IPS-18a (cell line): Measurements from ENCODE around the gene KCNQ1OT1.

Experiments used
- H3K27ac ChIP-seq: one replicate; pipeline ENCODE4 v1.5.1; 2013; ENCODE audit warnings: low read length
- H3K27me3 ChIP-seq: one replicate; pipeline ENCODE4 v1.6.1; 2013; ENCODE audit warnings: mild to moderate bottlenecking, low read length; ENCODE audit not compliant: control insufficient read depth, insufficient read depth
- H3K36me3 ChIP-seq: one replicate; pipeline ENCODE4 v1.6.1; 2013; ENCODE audit warnings: low read depth, low read length; ENCODE audit not compliant: control insufficient read depth
- H3K4me1 ChIP-seq: one replicate; pipeline ENCODE4 v1.6.1; 2013; ENCODE audit warnings: low read depth, low read length; ENCODE audit not compliant: control insufficient read depth
- H3K4me3 ChIP-seq: one replicate; pipeline ENCODE4 v1.5.1; 2013; ENCODE audit warnings: low read length
- H3K9ac ChIP-seq: one replicate; pipeline ENCODE4 v1.6.1; 2013; ENCODE audit warnings: mild to moderate bottlenecking, low read length, moderate library complexity
- H3K9me3 ChIP-seq: one replicate; pipeline ENCODE4 v1.6.1; 2013; ENCODE audit warnings: low read depth, low read length; ENCODE audit not compliant: control insufficient read depth

The KCNQ1OT1 gene

DNA sequence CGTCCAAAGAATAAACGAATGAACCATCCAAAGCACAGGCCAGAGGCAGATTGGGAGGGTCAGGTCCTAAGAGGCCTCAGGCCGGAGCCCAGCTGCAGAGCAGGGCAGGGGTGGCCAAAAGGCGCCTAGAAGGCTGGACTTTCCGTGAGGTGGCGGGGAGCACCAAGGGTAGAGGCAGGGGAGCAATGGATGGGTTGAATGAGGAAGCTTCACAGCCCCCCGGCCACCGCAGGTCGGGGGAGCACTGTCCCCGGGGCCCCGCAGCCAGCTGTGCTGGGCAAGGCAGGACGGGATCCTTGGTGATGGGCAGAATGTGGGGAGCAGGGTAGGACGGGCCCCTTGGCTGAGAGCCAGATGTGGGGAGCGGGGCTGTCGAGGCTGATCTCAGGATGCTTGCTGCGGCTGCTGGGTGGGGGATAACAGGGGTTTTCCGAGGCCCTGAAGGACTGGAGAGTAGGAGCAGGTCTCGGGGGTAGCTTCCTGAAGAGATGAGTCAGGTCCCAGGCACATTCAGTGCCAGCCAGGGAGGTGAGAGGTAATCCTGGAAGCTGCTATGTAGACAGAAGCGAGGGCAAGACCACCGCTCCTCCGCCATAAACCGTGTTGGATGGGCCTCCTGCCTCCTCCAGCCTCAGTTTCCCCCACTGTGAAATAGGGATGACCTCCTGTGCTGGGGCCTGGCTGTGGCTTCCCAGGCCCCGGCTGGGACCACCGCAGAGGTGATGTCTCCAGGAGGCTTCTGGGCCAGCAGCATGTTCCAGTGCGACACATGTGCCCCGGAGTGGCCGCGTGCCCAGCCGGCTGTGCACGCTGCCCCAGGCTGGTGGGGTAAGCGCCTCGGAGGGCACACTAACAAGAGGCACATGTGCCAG, 34.6 kb upstream of the KCNQ1OT1 start:
- H3K4me1 ChIP-seq: no peaks in the 10 kb centered on the region
- peaks cover 52% of the 10 kb centered on the region for H3K27me3 ChIP-seq
- H3K9me3 ChIP-seq: no peaks in the 10 kb centered on the region
- no peak overlapping the region for H3K9ac ChIP-seq
- H3K27ac ChIP-seq: no peak overlapping the region
- H3K4me3 ChIP-seq: no peak overlapping the region
- H3K36me3 ChIP-seq: no peaks in the 10 kb centered on the region

DNA sequence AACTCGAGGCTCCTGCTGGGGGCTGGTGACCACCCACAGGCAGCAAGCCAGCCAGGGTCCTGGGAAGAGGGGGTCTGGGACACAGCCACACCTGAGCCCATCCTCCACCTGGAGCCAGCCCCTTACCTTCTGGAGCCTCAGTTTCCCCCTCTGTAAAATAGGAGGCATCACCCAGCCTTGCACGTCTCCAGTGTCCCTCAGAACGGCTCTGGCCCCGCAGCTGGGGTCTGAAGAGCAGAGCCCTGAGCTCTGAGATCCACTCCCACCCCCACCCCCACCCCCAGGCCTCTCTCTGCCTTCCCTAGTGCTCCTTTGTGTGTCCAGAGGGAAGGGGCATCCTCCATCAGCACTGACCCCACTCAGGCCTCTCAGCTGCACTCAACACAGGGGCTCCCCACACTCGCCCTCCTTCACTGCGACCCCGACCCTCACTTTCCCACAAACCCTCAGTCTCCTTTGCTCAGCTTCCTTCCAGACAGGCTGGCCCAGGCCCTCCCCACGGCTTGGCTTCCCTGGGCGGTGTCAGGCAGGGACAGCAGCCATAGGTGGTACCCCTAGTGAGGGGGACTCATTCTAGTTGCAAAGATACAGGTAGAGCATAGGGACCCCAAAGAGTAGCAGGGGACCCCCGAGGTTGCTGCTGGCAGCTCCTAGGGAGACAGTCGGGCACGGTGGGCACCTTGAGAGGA, 33.3 kb upstream of the KCNQ1OT1 start:
- no peak overlapping the region for H3K9ac ChIP-seq
- no peak overlapping the region for H3K4me3 ChIP-seq
- no peaks in the 10 kb centered on the region for H3K36me3 ChIP-seq
- H3K27me3 ChIP-seq: peaks cover 57% of the 10 kb centered on the region
- no peaks in the 10 kb centered on the region for H3K4me1 ChIP-seq
- H3K27ac ChIP-seq: no peak overlapping the region
- H3K9me3 ChIP-seq: no peaks in the 10 kb centered on the region

DNA sequence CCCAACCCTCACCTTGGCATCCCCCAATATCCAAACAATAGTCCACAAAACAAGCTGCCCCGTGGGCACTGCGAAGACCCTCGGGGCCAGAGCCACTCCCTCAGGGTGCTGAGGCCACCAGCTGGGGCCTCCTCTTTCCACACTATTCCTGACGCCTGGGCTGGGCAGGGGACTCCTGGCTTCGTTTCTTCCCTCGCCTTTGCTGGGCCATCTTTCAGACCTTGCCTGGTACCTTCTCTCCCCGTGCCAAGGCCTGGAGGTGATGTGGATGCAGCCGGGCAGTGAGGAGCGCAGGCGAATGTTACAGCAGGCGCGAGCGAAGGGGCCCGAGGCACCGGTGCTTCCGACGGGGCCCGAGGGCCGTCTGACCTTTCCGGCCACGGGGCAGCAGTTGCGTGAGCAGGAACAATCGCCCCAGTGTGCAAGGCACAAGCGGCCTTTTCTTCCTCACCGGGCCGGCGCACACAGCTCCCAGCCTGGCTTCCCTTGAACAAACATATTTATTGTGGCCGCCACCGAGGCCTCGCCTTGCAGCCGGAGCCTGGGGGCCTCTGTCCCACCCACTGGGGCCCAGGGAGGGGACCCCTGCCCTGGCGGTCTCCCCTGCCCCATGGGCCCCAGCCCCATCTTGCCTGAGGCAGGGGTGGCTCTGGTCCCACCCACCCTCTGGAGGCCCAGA, 32.6 kb upstream of the KCNQ1OT1 start:
- Histone ChIP-seq H3K27me3 (peaks cover 57% of the 10 kb centered on the region), H3K4me1 (no peaks in the 10 kb centered on the region), H3K9me3 (no peaks in the 10 kb centered on the region), H3K4me3 (no peak overlapping the region), H3K36me3 (no peaks in the 10 kb centered on the region), H3K27ac (no peak overlapping the region), H3K9ac (no peak overlapping the region)

DNA sequence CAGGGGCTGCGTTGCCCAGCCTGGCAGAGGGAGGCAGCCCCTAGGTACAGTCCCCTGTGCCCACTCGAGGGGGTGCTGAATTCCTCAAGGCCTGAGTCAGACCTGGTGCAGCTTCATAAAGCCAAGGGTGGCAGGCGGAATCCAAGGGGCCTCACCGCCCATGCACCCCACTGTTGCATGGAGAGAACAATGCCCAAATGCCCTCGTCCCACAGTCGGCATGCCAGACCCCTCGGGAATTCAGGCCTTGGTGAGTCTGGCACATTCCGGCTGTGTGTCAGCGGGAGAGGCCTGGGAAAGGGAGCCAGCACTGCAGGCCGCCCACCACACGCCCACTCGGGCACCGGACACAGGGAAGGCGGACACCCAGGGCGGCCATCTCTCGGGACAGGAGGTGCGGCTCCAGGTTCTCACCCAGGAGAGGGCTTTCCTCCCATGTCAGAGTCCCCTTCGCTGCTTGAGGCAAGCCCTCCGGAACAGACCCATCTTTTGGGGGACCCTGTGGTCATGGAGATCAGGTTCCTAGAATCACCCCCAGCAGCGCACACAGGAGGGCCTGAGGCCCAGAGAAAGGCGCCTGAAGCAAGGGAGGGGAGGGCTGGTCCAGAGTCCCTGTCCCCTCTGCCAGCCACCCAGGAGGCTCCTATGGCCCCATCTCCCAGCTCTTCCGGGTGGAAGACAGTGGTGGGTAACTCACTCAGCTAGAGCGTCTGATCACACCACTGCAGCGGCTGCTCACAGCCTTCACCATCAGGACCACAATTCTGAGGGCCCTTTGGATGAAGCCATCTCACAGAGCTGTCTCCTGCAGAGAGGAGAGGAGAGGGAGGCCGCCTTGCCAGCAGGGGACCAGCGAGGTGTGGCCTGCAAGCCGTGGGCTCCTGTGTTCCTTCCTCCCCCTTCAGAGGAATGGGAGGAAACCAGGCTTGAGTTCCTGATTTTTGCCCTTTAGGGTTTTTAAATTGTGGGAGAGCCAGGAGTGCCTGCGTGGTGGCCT, 31.6 kb upstream of the KCNQ1OT1 start:
- Histone ChIP-seq H3K27me3 (peaks cover 66% of the 10 kb centered on the region), H3K9me3 (no peaks in the 10 kb centered on the region), H3K36me3 (no peaks in the 10 kb centered on the region), H3K4me1 (no peaks in the 10 kb centered on the region), H3K4me3 (no peak overlapping the region), H3K27ac (no peak overlapping the region), H3K9ac (no peak overlapping the region)

DNA sequence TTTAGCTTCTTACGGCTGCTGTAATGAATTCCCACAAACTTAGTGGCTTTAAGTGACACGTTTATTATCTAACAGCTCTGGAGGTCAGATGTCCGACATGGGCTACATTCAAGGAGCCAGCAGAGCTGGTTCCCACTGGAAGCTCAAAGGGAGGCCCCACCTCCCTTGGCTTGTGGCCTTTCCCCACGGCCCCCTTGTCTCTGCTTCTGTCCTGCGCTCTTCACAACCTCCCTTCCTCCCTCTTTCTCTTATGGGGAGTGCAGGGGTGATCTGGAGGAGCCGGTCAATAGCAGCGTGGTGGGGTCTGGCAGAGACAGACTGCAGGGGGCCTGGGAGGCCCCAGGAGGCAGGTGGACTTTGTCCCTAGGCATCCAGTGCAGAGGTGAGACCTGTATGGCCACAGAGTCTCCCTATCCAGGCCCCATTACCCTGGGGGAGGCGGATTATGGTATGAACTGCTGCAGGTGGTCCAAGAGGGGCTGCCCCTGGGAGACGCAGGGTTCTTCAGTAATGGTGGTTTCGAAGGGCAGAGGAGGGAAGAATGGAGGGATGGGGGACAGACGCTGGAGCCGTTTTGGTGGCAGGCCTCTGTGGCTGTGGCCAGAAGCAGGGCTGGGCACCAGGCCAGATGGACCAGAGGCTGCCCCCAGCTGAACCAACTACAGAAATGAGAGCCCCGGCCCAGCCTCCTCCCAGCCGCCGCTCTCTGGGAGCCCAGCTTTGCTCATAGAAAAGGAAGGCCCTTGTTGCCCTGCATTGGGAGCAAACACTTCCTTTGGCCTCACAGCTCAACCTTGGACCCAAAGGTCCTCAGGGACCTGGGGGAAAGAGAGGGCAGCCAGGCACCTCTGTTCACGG, 30.7 kb upstream of the KCNQ1OT1 start:
- peaks cover 68% of the 10 kb centered on the region for H3K27me3 ChIP-seq
- no peaks in the 10 kb centered on the region for H3K4me1 ChIP-seq
- H3K36me3 ChIP-seq: no peaks in the 10 kb centered on the region
- H3K4me3 ChIP-seq: no peak overlapping the region
- no peak overlapping the region for H3K9ac ChIP-seq
- no peak overlapping the region for H3K27ac ChIP-seq
- no peaks in the 10 kb centered on the region for H3K9me3 ChIP-seq

DNA sequence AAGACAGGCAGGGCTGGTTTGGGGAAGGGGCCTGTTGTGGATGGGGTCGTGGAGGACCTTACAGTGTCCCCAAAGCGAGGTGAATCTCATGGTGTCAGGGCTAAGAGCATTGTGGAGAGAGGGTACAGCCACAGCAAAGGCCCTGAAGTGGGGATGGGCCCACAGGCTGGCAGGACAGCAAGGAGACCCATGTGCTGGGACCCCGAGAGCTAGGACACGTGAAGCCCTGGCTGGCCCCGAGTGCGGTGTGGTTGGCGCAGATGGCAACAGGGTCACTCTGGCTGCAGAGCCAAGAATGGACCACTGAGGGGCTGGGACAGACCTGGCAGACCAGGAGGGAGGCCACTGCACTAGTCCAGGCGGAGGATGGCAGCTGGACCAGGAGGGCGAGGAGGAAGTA, 30.0 kb upstream of the KCNQ1OT1 start:
- Histone ChIP-seq H3K4me3 (no peak overlapping the region), H3K36me3 (no peaks in the 10 kb centered on the region), H3K9ac (no peak overlapping the region), H3K27ac (no peak overlapping the region), H3K9me3 (no peaks in the 10 kb centered on the region), H3K4me1 (no peaks in the 10 kb centered on the region), H3K27me3 (peaks cover 69% of the 10 kb centered on the region)

DNA sequence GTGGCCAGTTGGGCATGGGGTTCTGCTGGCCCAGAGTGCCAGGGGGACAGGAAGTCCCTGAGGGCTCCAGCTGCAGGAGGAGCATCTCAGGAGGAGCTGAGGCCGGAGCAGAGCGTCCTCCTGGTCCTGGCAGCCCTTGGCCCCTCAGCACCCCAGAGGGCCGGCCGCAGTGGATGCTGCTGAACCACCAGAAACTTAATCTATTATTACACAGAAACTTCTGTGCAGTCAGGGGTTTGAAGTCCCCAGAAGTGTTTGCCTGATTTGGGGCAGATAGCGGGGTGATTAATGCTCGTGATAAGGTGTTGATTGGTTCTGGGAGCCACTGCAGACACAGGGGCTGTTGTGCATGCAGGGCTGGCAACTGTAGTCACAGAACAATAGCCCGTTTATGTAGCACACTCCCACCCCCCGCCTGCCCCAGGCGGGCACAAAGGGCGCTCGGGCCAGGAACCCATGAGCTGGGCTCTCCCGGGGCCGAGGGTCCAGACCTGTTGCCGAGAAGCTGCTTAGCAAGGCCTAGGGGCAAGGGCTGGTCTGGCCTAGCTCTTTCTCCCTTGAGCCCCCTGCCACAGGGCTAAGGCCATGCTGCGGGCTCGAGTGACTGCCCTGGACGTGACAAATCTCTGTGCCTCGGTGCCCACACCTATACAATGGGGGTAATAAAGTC, 29.0 kb upstream of the KCNQ1OT1 start:
- H3K27me3 ChIP-seq: peaks cover 71% of the 10 kb centered on the region
- H3K9ac ChIP-seq: no peak overlapping the region
- H3K27ac ChIP-seq: no peak overlapping the region
- no peaks in the 10 kb centered on the region for H3K4me1 ChIP-seq
- H3K4me3 ChIP-seq: no peak overlapping the region
- H3K9me3 ChIP-seq: no peaks in the 10 kb centered on the region
- H3K36me3 ChIP-seq: no peaks in the 10 kb centered on the region

DNA sequence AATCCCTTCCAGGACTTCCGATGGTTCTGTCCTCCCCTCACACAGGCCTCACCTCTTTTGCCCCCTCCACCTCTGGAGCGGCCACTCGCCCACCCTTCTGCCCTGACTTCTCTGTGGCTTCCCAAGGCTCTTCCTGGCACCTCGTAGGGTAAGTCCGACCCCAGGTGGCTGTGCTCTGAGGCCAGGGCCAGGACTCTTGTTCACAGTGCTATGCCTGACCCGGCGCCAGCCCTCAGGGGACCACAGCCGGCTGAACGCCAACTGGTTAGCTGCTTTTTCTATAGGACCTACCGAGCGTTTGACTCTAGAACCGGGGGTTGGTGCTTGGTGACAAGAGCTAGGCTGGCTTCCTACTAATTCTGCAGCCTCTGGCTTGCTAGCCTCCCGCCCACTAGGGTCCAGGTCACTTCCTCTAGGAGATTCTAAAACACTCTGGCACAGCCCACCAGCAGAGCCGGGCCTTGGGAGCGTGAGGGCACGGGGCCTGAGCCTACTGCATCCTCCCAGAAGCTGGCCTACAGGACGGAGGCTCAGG, 28.4 kb upstream of the KCNQ1OT1 start:
- H3K9ac ChIP-seq: no peak overlapping the region
- H3K4me1 ChIP-seq: no peaks in the 10 kb centered on the region
- no peaks in the 10 kb centered on the region for H3K36me3 ChIP-seq
- H3K9me3 ChIP-seq: no peaks in the 10 kb centered on the region
- H3K4me3 ChIP-seq: no peak overlapping the region
- peaks cover 76% of the 10 kb centered on the region for H3K27me3 ChIP-seq
- H3K27ac ChIP-seq: no peak overlapping the region

DNA sequence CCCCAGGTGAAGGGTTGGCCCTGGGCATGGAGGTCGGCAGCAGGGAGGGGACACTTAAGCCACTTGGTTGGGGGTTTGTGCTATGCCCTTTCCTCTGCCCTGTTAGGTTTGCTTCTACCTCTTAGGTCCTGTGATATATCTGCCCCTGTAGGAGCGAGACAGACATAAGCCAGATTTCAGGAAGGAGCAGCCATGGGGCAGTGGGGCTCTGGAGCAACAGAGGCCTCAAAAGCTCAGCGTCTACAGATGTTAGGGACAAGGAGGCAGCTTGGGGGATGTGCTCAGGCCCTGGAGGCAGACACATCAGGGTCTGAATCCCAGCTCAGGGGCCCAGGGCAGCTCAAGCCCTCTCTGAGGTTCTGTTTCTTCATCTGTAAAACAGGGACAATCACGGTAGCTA, 27.2 kb upstream of the KCNQ1OT1 start:
- no peak overlapping the region for H3K9ac ChIP-seq
- H3K36me3 ChIP-seq: no peaks in the 10 kb centered on the region
- H3K27me3 ChIP-seq: peaks cover 82% of the 10 kb centered on the region
- H3K4me3 ChIP-seq: no peak overlapping the region
- no peaks in the 10 kb centered on the region for H3K4me1 ChIP-seq
- H3K27ac ChIP-seq: no peak overlapping the region
- H3K9me3 ChIP-seq: no peaks in the 10 kb centered on the region
